ENCODE data around the gene COMP. TPM values are rescaled to one million over a fixed set of nuclear protein-coding genes. Genes with fewer than 3 reads are reported as not detected.

COMP gene
- 0.82 TPM for total RNA-seq

GRCh38 chr19:18790566-18791314 lies at the start of gene COMP:
Gene COMP, minus strand, starts transcription at chr19:18791305. Its CDS starts 36 bp downstream, at chr19:18791269.

DNA sequence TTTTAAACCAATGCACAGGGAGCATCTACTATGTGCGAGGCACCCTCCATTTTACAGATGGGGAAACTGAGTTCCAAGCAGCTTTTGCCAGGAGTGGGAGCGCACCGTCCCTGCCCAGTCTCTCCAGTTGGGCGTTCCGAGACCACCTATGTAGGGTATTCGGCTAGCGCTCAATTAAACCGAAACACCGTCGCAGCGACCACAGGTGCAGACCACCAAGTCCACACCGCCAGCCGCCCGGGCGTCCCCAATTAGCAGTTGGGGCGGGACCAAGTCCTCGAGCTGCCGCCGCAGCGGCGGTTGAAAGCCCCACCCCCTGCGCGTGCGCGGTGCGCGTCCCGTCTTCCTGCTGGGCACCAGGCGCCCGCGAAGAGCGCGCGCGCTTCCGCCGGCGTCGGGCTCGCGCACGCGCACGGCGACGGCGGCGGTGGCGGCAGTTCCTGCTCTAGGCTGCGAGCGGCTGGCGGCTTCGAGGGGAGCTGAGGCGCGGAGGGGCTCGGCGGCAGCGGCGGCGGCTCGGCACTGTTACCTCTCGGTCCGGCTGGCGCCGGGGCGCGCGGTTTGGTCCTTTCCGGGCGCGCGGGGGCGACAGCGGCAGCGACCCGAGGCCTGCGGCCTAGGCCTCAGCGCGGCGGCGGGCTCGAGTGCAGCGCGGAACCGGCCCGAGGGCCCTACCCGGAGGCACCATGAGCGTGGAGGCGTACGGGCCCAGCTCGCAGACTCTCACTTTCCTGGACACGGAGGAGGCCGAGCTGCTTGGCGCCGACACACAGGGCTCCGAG lies 40.6 kb upstream of the COMP start, which contains the start of gene UPF1:
TSS of gene UPF1 (plus strand) at position 436 of the 782 bp plus-strand sequence. CDS start at position 687, 251 bp downstream.

Other genes starting within 250 kb of the COMP start
- gene FKBP8, start 247.7 kb downstream of the COMP start, total RNA-seq = 162 TPM
- gene KXD1, start 233.4 kb downstream of the COMP start, total RNA-seq = 50.3 TPM
- 1,386 TPM for gene UBA52, start 219.4 kb downstream of the COMP start, total RNA-seq
- gene REX1BD, start 202.5 kb downstream of the COMP start, total RNA-seq = 60.1 TPM
- 1.2 TPM for gene CRLF1, start 184.5 kb downstream of the COMP start, total RNA-seq
- 5.4 TPM for gene TMEM59L, start 178.4 kb downstream of the COMP start, total RNA-seq
- 12.3 TPM for gene KLHL26, start 154.3 kb downstream of the COMP start, total RNA-seq
- 10.2 TPM for gene CRTC1, start 107.6 kb downstream of the COMP start, total RNA-seq
- 83.0 TPM for gene UPF1, start 40.7 kb upstream of the COMP start, total RNA-seq
- 6.8 TPM for gene CERS1, start 104.9 kb upstream of the COMP start, total RNA-seq
- gene COPE, start 128.1 kb upstream of the COMP start, total RNA-seq = 118 TPM
- 43.4 TPM for gene DDX49, start 128.4 kb upstream of the COMP start, total RNA-seq
- gene HOMER3, start 149.9 kb upstream of the COMP start, total RNA-seq = 47.6 TPM
- 55.1 TPM for gene SUGP2, start 242.2 kb upstream of the COMP start, total RNA-seq
- 35.1 TPM for gene ARMC6, start 242.3 kb upstream of the COMP start, total RNA-seq

Measured in metanephros (tissue), 1 donor.